GM12865 (cell line): ENCODE measurements around the gene HLA-DPB1.

Source experiments
- DNase-seq: peaks from one replicate; pipeline ENCODE4 v3.0.0; 2010; ENCODE audit warnings: low read depth
- H3K4me3 ChIP-seq: 2 replicates; pipeline ENCODE4 v1.5.1; 2011; ENCODE audit warnings: mild to moderate bottlenecking, low read depth, low read length, control low read depth
- TF ChIP-seq, protein P1 (sequence below): IDR thresholded peaks from 2 replicates; pipeline ENCODE4 v1.5.1; 2011; ENCODE audit warnings: low read length, control low read depth, low read depth, inconsistent platforms; ENCODE audit not compliant: insufficient read depth; ENCODE audit errors: missing control alignments

The HLA-DPB1 gene

DNA sequence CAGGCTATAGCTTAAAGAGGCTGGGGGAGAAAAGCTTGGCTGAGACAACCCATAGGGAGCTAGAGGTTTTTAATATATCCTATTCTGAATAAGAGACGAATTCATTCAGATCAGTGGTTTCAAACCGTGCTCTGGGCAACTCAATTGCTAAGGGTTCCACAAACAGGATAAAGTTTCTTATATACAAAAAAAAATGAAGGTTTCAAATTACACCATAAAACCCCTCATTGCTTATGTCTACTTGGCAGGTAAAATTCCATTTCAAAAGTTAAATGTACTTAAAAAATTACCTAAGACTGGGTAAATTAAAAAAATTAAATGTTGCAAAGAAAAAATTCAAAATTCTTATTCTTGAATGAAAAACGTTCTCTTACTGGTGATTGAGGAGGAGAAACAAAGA is 2.7 kb downstream of the HLA-DPB1 start:
- no peak for DNase-seq
- TF ChIP-seq, protein P1, sequence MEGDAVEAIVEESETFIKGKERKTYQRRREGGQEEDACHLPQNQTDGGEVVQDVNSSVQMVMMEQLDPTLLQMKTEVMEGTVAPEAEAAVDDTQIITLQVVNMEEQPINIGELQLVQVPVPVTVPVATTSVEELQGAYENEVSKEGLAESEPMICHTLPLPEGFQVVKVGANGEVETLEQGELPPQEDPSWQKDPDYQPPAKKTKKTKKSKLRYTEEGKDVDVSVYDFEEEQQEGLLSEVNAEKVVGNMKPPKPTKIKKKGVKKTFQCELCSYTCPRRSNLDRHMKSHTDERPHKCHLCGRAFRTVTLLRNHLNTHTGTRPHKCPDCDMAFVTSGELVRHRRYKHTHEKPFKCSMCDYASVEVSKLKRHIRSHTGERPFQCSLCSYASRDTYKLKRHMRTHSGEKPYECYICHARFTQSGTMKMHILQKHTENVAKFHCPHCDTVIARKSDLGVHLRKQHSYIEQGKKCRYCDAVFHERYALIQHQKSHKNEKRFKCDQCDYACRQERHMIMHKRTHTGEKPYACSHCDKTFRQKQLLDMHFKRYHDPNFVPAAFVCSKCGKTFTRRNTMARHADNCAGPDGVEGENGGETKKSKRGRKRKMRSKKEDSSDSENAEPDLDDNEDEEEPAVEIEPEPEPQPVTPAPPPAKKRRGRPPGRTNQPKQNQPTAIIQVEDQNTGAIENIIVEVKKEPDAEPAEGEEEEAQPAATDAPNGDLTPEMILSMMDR, result no peak
- peak overlapping the region; percentile 49 for H3K4me3 ChIP-seq

DNA sequence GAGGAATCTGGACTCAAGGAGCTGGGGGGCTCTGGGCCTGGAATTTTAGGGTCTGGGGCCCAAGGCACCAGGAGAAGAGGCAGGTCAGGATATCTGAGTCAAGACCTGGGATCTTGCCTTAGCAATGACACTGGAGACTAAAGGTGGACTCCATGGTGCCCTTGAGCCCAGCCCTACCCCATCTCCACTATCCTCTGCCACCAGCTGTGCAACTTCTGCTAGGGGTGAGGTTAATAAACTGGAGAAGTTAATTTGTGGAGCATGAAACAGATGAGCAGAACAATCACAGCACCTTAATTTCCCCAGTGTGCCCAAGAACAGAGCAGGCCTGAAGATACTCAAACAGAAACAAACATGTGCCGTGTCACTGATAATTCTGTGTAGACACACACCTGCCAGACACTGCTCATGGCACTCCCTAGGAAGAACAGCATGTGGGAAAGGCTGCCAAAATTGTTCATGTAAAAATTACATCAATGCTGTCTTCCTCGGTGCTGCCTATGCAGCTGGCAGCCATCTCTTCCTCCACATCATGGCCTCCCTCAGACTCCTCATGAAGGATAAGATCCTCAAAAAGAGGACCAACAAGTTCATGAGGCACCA is 3.2 kb downstream of the HLA-DPB1 start:
- H3K4me3 ChIP-seq, result no peak overlapping the region
- TF ChIP-seq, protein P1, result no peak

GRCh38 chr6:33079580-33079979 is 3.8 kb downstream of the HLA-DPB1 start:
- no peak overlapping the region for H3K4me3 ChIP-seq
- no peak for DNase-seq
- TF ChIP-seq, protein P1, result no peak

More for the DNA sequence above, 3.2 kb downstream of the HLA-DPB1 start:
- DNase-seq, result no peak

GRCh38 chr6:33080127-33081089 is 4.6 kb downstream of the HLA-DPB1 start:
- TF ChIP-seq, protein P1, result no peak
- DNase-seq, result no peak
- no peak overlapping the region for H3K4me3 ChIP-seq

GRCh38 chr6:33081098-33081824 is 5.5 kb downstream of the HLA-DPB1 start:
- no peak overlapping the region for H3K4me3 ChIP-seq
- TF ChIP-seq, protein P1, result no peak
- no peak for DNase-seq

GRCh38 chr6:33082702-33083101 is 6.9 kb downstream of the HLA-DPB1 start:
- TF ChIP-seq, protein P1, result peak; percentile 57
- peak; percentile 72 for DNase-seq

More at GRCh38 chr6:33082702-33083101, 6.9 kb downstream of the HLA-DPB1 start:
- H3K4me3 ChIP-seq, result no peak overlapping the region
